ENCODE measurements around the gene BEND6. TPM values are rescaled to one million over a fixed set of nuclear protein-coding genes. Genes with fewer than 3 reads are reported as not detected.
A peak's percentile ranks its signal among the peaks of the same experiment; 100 is the strongest.
"Not testable (repeated sequence)": the region's sequence is repeated elsewhere in the genome, so short reads cannot be mapped to it uniquely, and the experiment has no call there.

BEND6 gene
- total RNA-seq, 1 donor from 2014 or later = 0.13 TPM

- no peak for DNase-seq (ENCODE audit: low read depth in 2 of 2)
These were observed 23.6 kb downstream of the BEND6 start for GRCh38 chr6:56978530-56978929.

GRCh38 chr6:56984361-56984760 lies 29.5 kb downstream of the BEND6 start:
- no peak for DNase-seq (ENCODE audit: low read depth in 2 of 2)

DNA sequence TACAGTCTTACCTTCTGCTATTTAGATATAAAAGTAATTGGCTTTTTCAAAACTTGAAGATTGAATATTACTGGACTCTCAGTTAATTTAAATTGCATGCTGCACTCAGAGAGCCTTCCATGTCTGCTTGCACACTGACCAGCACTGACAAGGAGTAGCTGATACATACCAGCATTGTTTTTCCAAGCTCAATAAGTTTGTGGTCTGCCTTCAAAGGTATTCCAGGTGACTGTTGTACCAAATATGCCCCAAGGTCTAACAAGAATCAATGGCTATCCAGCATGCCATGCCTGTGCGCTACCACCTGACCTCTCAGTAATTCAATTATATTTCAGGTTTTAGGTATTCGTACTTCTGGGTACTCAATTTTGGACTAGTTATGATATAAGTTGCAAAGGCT lies 30.0 kb downstream of the BEND6 start:
- no peak for DNase-seq (ENCODE audit: low read depth in 2 of 2)

- DNase-seq (ENCODE audit: low read depth in 2 of 2) = no peak
These were observed 31.7 kb downstream of the BEND6 start for GRCh38 chr6:56986611-56987010.

DNA sequence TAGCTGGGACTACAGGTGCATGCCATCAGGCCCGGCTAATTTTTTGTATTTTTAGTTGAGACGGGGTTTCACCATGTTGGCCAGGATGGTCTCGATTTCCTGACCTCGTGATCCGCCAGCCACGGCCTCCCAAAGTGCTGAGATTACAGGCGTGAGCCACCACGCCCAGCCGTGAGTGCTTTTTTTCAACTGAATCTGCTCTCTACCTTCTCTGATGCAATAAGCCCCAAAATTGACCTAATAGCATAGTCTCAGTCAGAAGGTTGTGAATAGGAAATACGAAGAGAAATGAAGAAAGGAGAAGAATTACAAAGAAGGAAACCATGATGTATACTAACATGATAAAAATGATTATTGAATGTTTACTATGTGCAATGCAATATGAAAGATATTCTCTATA lies 33.2 kb downstream of the BEND6 start:
- no peak for DNase-seq (ENCODE audit: low read depth in 2 of 2)

DNA sequence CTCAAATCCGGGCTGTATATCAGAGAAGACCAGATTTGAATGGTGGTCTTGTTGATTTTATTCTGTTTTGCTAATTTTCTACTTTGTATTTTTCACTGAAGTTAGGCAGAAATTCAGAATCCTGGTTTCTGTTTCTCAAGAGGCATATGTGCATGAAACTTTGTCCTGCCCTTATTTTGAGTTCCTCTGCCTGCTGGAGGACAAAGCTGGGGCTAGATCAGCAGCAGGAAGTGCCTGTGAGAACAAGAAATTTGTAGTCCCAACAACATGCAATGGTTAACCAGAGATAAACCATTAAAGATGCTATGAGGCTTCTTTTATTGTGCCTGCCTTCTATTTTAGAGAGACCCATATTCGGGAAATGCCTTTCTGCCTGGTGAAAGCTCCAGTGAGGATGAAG lies 37.1 kb downstream of the BEND6 start:
- no peak for DNase-seq (ENCODE audit: low read depth in 2 of 2)

- DNase-seq (ENCODE audit: low read depth in 2 of 2) = no peak
These were observed 37.8 kb downstream of the BEND6 start for GRCh38 chr6:56992703-56993102.

DNA sequence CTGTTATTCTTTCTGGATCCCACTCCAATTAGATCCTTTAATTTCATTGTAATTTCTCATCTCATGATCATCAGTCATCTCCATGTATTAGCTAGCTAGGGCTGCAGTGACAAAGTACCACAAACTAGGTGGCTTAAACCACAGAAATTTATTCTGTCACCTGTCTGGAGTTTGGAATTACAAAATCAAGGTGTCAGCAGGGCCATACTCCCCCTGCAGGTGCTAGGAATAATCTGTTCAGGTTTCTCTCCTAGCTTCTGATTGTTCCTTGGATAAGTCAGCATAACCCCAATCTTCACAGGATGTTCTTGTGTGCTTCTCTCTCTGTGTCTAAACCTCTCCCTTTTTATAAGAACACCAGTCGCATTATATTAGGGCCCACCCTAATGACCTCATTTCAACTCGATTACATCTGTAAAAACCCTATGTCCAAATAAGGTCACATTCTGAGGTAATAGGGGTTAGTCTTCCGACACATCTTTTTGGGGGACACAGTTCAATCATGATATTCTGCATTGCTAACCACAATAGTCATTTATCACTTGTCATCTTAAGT lies 40.5 kb downstream of the BEND6 start:
- no peak for DNase-seq (ENCODE audit: low read depth in 2 of 2)

- no peak for DNase-seq (ENCODE audit: low read depth in 2 of 2)
These were observed 41.5 kb downstream of the BEND6 start for GRCh38 chr6:56996401-56996800.

- DNase-seq (ENCODE audit: low read depth in 2 of 2) = no peak
These were observed 44.1 kb downstream of the BEND6 start for GRCh38 chr6:56999049-56999448.

DNA sequence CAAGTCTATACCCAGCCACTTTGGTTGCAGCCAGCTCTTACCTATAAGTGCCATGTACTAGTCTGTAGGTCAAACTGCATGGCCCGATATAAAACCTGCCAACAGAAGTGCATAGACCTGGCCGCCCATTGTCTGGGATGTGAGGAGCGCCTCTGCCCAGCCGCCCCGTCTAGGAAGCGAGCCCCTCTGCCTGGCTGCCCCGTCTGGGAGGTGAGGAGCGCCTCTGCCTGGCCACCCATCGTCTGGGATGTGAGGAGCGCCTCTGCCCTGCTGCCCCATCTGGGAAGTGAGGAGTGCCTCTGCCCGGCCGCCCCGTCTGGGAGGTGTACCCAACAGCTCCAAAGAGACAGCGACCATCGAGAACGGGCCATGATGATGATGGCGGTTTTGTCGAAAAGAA lies 44.8 kb downstream of the BEND6 start:
- DNase-seq (ENCODE audit: low read depth in 2 of 2) = not testable (repeated sequence)

DNA sequence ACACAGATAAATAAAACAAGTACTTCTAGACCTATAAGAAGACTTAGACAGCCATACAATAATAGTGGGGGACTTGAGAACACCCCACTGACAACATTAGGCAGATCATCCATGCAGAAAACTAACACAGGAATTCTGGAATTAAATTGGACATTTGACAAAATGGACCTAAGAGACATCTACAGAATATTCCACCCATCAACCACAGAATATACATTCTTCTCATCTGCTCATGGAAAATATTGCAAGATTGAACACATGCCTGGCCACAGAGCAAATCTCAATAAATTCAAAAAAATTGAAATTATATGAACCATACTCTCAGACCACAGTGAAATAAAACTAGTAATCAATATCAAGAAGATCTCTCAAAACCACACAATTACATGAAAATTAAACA lies 47.3 kb downstream of the BEND6 start:
- no peak for DNase-seq (ENCODE audit: low read depth in 2 of 2)

DNA sequence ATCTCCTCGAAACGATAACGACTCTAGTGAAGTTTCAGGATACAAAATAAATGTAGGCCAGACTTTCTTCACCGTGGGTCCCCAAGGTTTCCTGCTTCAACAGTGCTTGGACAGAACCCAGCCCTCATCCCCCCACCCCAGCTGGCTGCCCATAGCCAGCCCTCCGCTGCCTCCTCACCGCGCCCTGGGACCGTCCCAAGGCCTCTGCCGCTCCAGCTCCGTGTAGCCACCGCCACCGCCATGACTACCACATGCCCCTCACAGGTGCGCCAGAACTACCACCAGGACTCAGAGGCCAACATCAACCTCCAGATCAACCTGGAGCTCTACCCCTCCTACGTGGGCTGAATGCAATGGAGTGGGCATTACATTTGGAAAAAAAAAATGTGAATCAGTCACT lies 49.4 kb downstream of the BEND6 start:
- DNase-seq (ENCODE audit: low read depth in 2 of 2) = no peak

- no peak for DNase-seq (ENCODE audit: low read depth in 2 of 2)
These were observed 51.2 kb downstream of the BEND6 start for GRCh38 chr6:57006101-57006500.

DNA sequence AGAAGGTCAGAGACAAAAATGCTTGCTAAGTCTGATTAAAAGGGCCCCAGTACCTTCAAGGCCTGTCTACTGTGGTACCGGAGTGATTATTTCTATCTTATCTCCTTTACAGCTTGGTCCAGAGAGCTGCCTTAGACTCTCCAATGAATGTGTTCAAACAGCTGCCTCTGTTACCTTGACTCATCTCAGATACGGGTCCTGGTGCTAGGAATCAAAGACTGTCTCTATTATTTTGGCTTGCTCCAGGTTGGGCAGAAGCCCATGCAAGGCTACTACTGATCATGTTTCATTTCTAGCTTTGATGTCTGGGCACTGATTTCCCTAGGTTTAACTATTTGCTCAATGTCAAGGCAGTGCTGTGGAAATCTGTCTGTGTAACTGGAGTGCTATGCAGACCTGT lies 53.2 kb downstream of the BEND6 start:
- DNase-seq (ENCODE audit: low read depth in 2 of 2) = not testable (repeated sequence)

- DNase-seq (ENCODE audit: low read depth in 2 of 2) = no peak
These were observed 58.6 kb downstream of the BEND6 start for GRCh38 chr6:57013521-57013926.

- no peak for DNase-seq (ENCODE audit: low read depth in 2 of 2)
These were observed 62.2 kb downstream of the BEND6 start for GRCh38 chr6:57017069-57017468.

GRCh38 chr6:57017841-57018240 lies 62.9 kb downstream of the BEND6 start:
- no peak for DNase-seq (ENCODE audit: low read depth in 2 of 2)

DNA sequence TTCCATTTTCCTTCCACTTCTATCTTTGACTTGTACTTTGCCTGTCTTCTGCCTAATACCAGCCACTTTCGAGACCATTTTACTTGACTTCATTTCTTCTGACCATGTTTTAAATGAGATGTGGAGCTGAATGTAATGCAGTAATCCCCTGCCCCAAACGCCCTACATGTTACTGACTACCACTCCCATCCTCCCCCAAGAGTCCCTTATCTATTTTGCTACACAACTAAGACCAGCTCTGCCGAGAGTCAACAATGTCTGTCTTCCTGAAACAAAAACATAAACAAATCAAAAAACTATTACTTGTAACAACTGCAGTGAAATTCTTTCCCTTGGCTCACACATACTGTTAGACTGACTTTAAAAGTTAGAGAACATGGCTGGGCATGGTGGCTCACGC lies 64.5 kb downstream of the BEND6 start:
- no peak for DNase-seq (ENCODE audit: low read depth in 2 of 2)

GRCh38 chr6:57021086-57021720 lies 66.3 kb downstream of the BEND6 start:
- DNase-seq (ENCODE audit: low read depth in 2 of 2) = peak; percentile 28 to 53

DNA sequence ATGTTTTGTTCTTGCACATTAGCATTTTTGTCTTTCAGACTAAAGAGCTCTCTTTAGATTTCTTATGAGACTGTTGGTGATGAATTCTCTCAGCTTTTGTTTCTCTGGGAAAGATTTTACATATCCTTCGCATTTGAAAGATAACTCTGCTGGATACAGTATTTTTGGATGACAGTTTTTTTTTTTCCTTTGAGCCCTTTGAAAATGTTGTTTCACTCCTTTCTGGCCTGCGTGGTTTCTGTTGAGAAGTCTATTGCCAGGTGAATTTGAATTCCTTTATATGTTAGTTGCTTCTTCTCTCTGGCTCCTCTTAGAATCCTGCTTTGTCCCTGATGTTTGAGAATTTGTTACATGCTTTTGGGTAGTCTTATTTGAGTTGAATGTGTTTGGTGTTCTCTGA lies 69.4 kb downstream of the BEND6 start:
- DNase-seq (ENCODE audit: low read depth in 2 of 2) = no peak

DNA sequence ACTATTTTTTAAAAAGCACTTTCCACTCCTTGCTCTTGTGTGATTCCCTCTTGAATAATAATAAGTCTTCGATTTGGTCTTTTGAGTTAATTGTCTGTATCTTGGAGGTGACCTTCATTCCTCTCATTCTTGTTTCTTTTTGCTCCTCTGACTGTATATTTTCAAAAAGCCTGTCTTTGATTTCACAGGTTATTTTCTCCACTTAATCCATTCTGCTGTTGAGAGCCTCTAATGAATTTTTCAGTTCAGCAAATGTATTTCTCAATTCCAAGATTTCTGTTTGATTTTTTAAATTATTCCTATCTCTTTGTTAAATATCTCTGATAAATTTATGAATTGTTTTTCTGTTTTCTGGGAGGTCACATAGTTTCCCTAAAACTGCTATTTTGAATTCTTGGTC lies 69.9 kb downstream of the BEND6 start:
- no peak for DNase-seq (ENCODE audit: low read depth in 2 of 2)

DNA sequence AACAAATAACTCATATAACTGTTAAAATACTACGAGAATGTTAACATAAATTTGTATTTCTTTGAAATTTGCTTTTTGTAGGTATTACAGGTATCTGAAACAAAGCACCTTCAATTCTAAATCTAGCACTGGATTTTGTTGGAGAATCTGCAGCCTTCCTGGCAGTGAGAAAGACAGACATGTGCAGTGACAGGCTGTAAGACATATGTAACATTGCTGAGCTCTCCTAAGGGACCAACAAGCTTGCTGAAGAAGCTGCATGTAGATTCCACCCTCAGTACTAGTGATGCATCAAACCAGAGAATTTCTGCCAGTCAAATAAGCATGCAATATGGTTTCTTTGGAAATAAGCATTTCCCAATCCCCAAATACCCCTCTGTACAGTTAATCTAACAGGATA lies 71.1 kb downstream of the BEND6 start:
- DNase-seq (ENCODE audit: low read depth in 2 of 2) = no peak

GRCh38 chr6:57027301-57027700 lies 72.4 kb downstream of the BEND6 start:
- no peak for DNase-seq (ENCODE audit: low read depth in 2 of 2)

All from dermis microvascular lymphatic vessel endothelial cell (primary cell).